HG02943 (cell line): Measurements from ENCODE around the gene TCOF1.
A peak's percentile ranks its signal among the peaks of the same experiment; 100 is the strongest.

Experiments
- ATAC-seq: cut with Tn5 transposase; IDR thresholded peaks from one replicate; pipeline ENCODE4 v1.9.1; 2021; ENCODE audit warnings: mild to moderate bottlenecking, low read depth, moderate library complexity; ENCODE audit not compliant: unreplicated experiment

TCOF1 gene

GRCh38 chr5:150349681-150350275 is 7.7 kb upstream of the TCOF1 start:
- ATAC-seq: no peak

GRCh38 chr5:150350524-150351344 is 6.8 kb upstream of the TCOF1 start:
- ATAC-seq: peak; percentile 66

GRCh38 chr5:150352244-150353031 is 5.1 kb upstream of the TCOF1 start:
- ATAC-seq: no peak

- no peak for ATAC-seq
Measured at GRCh38 chr5:150353032-150353675, 4.3 kb upstream of the TCOF1 start.

- ATAC-seq: no peak
Measured at GRCh38 chr5:150355791-150356190, 1.7 kb upstream of the TCOF1 start.

GRCh38 chr5:150356575-150357294 is 762 bp upstream of the TCOF1 start:
- no peak for ATAC-seq

GRCh38 chr5:150358261-150359095 is 981 bp downstream of the TCOF1 start:
- no peak for ATAC-seq

GRCh38 chr5:150361301-150361700 is 3.8 kb downstream of the TCOF1 start:
- ATAC-seq: no peak

- ATAC-seq: no peak
Measured at GRCh38 chr5:150363185-150363584, 5.7 kb downstream of the TCOF1 start.

GRCh38 chr5:150364004-150364403 is 6.5 kb downstream of the TCOF1 start:
- ATAC-seq: no peak

- no peak for ATAC-seq
Measured at GRCh38 chr5:150368526-150368925, 11.0 kb downstream of the TCOF1 start.

GRCh38 chr5:150372639-150373038 is 15.1 kb downstream of the TCOF1 start:
- ATAC-seq: no peak

- no peak for ATAC-seq
Measured at GRCh38 chr5:150374651-150375050, 17.2 kb downstream of the TCOF1 start.

- no peak for ATAC-seq
Measured at GRCh38 chr5:150376799-150377771, 19.6 kb downstream of the TCOF1 start.

- no peak for ATAC-seq
Measured at GRCh38 chr5:150377964-150378694, 20.6 kb downstream of the TCOF1 start.

GRCh38 chr5:150384701-150385100 is 27.2 kb downstream of the TCOF1 start:
- ATAC-seq: no peak

- ATAC-seq: no peak
Measured at GRCh38 chr5:150386024-150386855, 28.7 kb downstream of the TCOF1 start.
